Testis (tissue), 3 donors: Measurements from ENCODE around the gene EHBP1L1. TPM values are rescaled to one million over a fixed set of nuclear protein-coding genes. Genes with fewer than 3 reads are reported as not detected.
A peak's percentile ranks its signal among the peaks of the same experiment; 100 is the strongest.

Source experiments
- DNase-seq: peaks from one replicate; pipeline ENCODE4 v3.0.0-alpha.2; 2019
- H3K27ac ChIP-seq, 2 donors: fragments of 200-600 bp; sonication (generic); one replicate each; pipeline ENCODE4 v1.5.1; 2019
- H3K27me3 ChIP-seq: fragments of 200-600 bp; sonication (generic); one replicate; pipeline ENCODE4 v1.5.1; 2019
- H3K36me3 ChIP-seq: fragments of 200-600 bp; sonication (generic); one replicate; pipeline ENCODE4 v1.5.1; 2017; ENCODE audit warnings: low read depth; ENCODE audit errors: missing control alignments
- H3K4me1 ChIP-seq: fragments of 200-600 bp; sonication (generic); one replicate; pipeline ENCODE4 v1.5.1; 2019
- H3K4me3 ChIP-seq, 2 donors: fragments of 200-600 bp; sonication (generic); one replicate each; pipeline ENCODE4 v1.5.1; 2017 to 2019
- H3K9me3 ChIP-seq: fragments of 200-600 bp; sonication (generic); one replicate; pipeline ENCODE4 v1.5.1; 2017
- POLR2A ChIP-seq: fragments of 450-650 bp; IDR thresholded peaks from one replicate; pipeline ENCODE4 v1.6.1; 2017; ENCODE audit warnings: antibody characterized with exemption, mild to moderate bottlenecking, moderate library complexity
- WGBS, 2 donors: methylation state at CpG; one replicate each; pipeline ENCODE4 v1.1.5; 2018; 5-methylcytosine and 5-hydroxymethylcytosine counted together
- intact Hi-C: fragments of 100-400 bp; cut with DNase I; formaldehyde crosslinking; loops from one replicate; pipeline ENCODE4 v1.15.1; 2023; ENCODE audit warnings: low total_unique reads
- polyA plus RNA-seq: library from polyadenylated mRNA; stranded (reverse); fragments of 350-450 nt; fragmentation: Illumina TruSeq; extraction: RNeasy Lipid Tissue Mini Kit (QIAGEN cat#74804); gene quantifications from one replicate; pipeline ENCODE4 v1.2.3, GENCODE V29; 2014; ENCODE audit warnings: low read depth, low replicate concordance; ENCODE audit not compliant: insufficient read depth
- total RNA-seq, 2 donors: library from RNA; depleted of rRNA; stranded (reverse); fragments of >200 nt; gene quantifications; one replicate each; pipeline ENCODE4 v1.2.3, GENCODE V29; 2016
- TF ChIP-seq, protein P1 (sequence below), 3 experiments: fragments of 450-650 bp in 2 of 3; fragments of 200-600 bp in 1 of 3; sonication (generic) in 1 of 3; IDR thresholded peaks; one replicate each; pipeline ENCODE4 v1.5.1; 2016 to 2019; ENCODE audit warnings: antibody characterized with exemption in 3 of 3, mild to moderate bottlenecking in 2 of 3, moderate library complexity in 1 of 3

EHBP1L1 gene
- total and polyA plus RNA-seq, 3 donors from 2014 or later = 20.5 to 66.8 (median 51.0) TPM

- 2 to 5% methylated on average over 11 to 22 of the region's 47 CpGs for WGBS, 2 donors
- Histone ChIP-seq H3K27ac (peak overlapping the region; percentile 85 to 93), H3K27me3 (no peaks in the 10 kb centered on the region), H3K4me3 (peak overlapping the region; percentile 63 to 67), H3K4me1 (peaks cover 40% of the 10 kb centered on the region), H3K9me3 (no peaks in the 10 kb centered on the region), H3K36me3 (no peaks in the 10 kb centered on the region)
- TF ChIP-seq POLR2A = no peak
- TF ChIP-seq, protein P1, sequence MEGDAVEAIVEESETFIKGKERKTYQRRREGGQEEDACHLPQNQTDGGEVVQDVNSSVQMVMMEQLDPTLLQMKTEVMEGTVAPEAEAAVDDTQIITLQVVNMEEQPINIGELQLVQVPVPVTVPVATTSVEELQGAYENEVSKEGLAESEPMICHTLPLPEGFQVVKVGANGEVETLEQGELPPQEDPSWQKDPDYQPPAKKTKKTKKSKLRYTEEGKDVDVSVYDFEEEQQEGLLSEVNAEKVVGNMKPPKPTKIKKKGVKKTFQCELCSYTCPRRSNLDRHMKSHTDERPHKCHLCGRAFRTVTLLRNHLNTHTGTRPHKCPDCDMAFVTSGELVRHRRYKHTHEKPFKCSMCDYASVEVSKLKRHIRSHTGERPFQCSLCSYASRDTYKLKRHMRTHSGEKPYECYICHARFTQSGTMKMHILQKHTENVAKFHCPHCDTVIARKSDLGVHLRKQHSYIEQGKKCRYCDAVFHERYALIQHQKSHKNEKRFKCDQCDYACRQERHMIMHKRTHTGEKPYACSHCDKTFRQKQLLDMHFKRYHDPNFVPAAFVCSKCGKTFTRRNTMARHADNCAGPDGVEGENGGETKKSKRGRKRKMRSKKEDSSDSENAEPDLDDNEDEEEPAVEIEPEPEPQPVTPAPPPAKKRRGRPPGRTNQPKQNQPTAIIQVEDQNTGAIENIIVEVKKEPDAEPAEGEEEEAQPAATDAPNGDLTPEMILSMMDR (IDR thresholded peaks at IDR 0.05) = no peak
- DNase-seq = no peak
- intact Hi-C loops = no loop called here
These were observed 18.4 kb upstream of the EHBP1L1 start for GRCh38 chr11:65557280-65558001.

- H3K36me3 ChIP-seq = no peaks in the 10 kb centered on the region
- H3K27me3 ChIP-seq = no peaks in the 10 kb centered on the region
- 1% methylated on average over 27 to 78 of the region's 79 CpGs for WGBS, 2 donors
- intact Hi-C loops = no loop called here
- TF ChIP-seq, protein P1 (IDR thresholded peaks at IDR 0.05) = no peak
- no peak for TF ChIP-seq POLR2A
- peak; percentile 76 for DNase-seq
- H3K4me1 ChIP-seq = peaks cover 40% of the 10 kb centered on the region
- H3K27ac ChIP-seq = peak within 1 kb of the TSS; percentile 93 to 95
- peak within 1 kb of the TSS; percentile 63 to 67 for H3K4me3 ChIP-seq
- H3K9me3 ChIP-seq = no peaks in the 10 kb centered on the region
These were observed 17.6 kb upstream of the EHBP1L1 start, which contains the start of gene LTBP3 for GRCh38 chr11:65558002-65558929. Gene LTBP3 (minus strand): TSS chr11:65558359. CDS start chr11:65557959, 400 bp downstream.

GRCh38 chr11:65558930-65559509 is 16.8 kb upstream of the EHBP1L1 start:
- H3K27me3 ChIP-seq = no peaks in the 10 kb centered on the region
- H3K9me3 ChIP-seq = no peaks in the 10 kb centered on the region
- H3K4me1 ChIP-seq = peaks cover 40% of the 10 kb centered on the region
- no peaks in the 10 kb centered on the region for H3K36me3 ChIP-seq
- TF ChIP-seq, protein P1 (IDR thresholded peaks at IDR 0.05) = no peak
- TF ChIP-seq POLR2A = no peak
- DNase-seq = no peak
- intact Hi-C loops = no loop called here
- H3K27ac ChIP-seq = peak overlapping the region; percentile 93 to 95
- peak overlapping the region in 1 of 2 donors; percentile 67 for H3K4me3 ChIP-seq
- 6 to 29% methylated on average over 12 to 19 of the region's 19 CpGs for WGBS, 2 donors

DNA sequence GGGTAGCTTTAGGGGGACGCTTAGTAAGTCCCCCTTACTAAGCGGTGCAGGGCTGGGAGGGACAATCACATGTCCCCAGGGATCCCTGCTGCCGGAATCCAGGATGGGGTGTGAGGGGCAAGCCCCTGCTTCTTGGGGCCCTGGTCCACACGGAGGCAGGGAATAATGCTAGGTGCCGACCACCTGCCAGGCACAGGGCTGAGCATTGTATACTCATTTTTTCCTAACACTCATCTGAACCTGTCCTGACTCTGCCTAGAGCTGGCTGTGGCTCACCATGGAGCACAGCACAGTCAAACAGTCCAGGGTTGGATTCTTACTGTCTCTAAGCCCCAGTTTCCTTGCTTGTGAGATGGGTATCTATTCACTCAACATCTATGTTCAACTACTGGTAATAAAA is 16.3 kb upstream of the EHBP1L1 start:
- DNase-seq = no peak
- Histone ChIP-seq H3K4me1 (peaks cover 40% of the 10 kb centered on the region), H3K36me3 (no peaks in the 10 kb centered on the region), H3K27ac (peak overlapping the region; percentile 93 to 95), H3K9me3 (no peaks in the 10 kb centered on the region), H3K4me3 (no peak overlapping the region), H3K27me3 (no peaks in the 10 kb centered on the region)
- WGBS, 2 donors = 66 to 69% methylated on average over 5 of the region's 5 CpGs
- no peak for TF ChIP-seq POLR2A
- TF ChIP-seq, protein P1 (IDR thresholded peaks at IDR 0.05) = no peak
- intact Hi-C loops = no loop called here
